B cell (primary cell): ENCODE data around the gene RBM38. TPM values are rescaled to one million over a fixed set of nuclear protein-coding genes. Genes with fewer than 3 reads are reported as not detected.

Experiments used
- ATAC-seq: fragments of 200-7000 bp; cut with Tn5 transposase; one replicate; pipeline ENCODE4 v1.10.0; 2021; ENCODE audit warnings: low read depth, mild to moderate bottlenecking, moderate number of reproducible peaks, moderate library complexity
- CTCF ChIA-PET: fragments of 350-600 bp; sonication (Branson Sonifier 250); formaldehyde crosslinking; loops from one replicate; lab custom pipeline; 2021; ENCODE audit warnings: antibody characterized with exemption, inconsistent platforms; lab: Charles Lee
- POLR2A ChIA-PET: fragments of 350-600 bp; sonication (Branson Sonifier 250); formaldehyde crosslinking; loops from one replicate; lab custom pipeline; 2021; ENCODE audit warnings: antibody characterized with exemption; lab: Charles Lee
- DNase-seq: peaks from one replicate; pipeline ENCODE4 v3.0.0; 2013
- H2AFZ ChIP-seq: 2 replicates; pipeline ENCODE4 v1.6.1; 2012; ENCODE audit warnings: mild to moderate bottlenecking, low read depth, low read length; ENCODE audit not compliant: insufficient read depth, poor library complexity, severe bottlenecking
- H3K27ac ChIP-seq, 2 donors: 1 replicate in 1 of 2; 2 replicates in 1 of 2; pipeline ENCODE4 v1.5.1; 2012 to 2013; ENCODE audit warnings: low read length in 2 of 2, mild to moderate bottlenecking in 2 of 2, moderate library complexity in 1 of 2
- H3K27me3 ChIP-seq, 4 experiments: fragments of 200-600 bp in 1 of 4; sonication (generic) in 1 of 4; replicated peaks in 1 of 4; 1 replicate in 2 of 4; 2 replicates in 2 of 4; pipeline versions ENCODE4 v1.6.1 to v1.7.0; 2013 to 2016; ENCODE audit warnings: low read length in 3 of 4, mild to moderate bottlenecking in 2 of 4, mixed read lengths in 1 of 4, moderate library complexity in 1 of 4; ENCODE audit not compliant: insufficient read depth in 4 of 4, control insufficient read depth in 3 of 4; ENCODE audit errors: control extremely low read depth in 1 of 4
- H3K36me3 ChIP-seq, 2 experiments: replicated peaks in 1 of 2; 1 replicate in 1 of 2; 2 replicates in 1 of 2; pipeline versions ENCODE4 v1.6.1 to v1.7.1; 2013; ENCODE audit warnings: low read length in 1 of 2; ENCODE audit not compliant: insufficient read depth in 2 of 2, control insufficient read depth in 1 of 2; ENCODE audit errors: control extremely low read depth in 1 of 2, extremely low read depth in 1 of 2
- H3K4me1 ChIP-seq, 2 donors: fragments of 200-600 bp in 1 of 2; sonication (generic) in 1 of 2; 1 replicate in 1 of 2; 2 replicates in 1 of 2; pipeline versions ENCODE4 v1.5.1 to v1.6.1; 2013 to 2017; ENCODE audit warnings: low read length in 2 of 2; ENCODE audit not compliant: control insufficient read depth in 2 of 2, insufficient read depth in 2 of 2
- H3K4me2 ChIP-seq: replicated peaks from 2 replicates; pipeline ENCODE3; 2012; ENCODE audit warnings: mild to moderate bottlenecking, low read depth, low read length; ENCODE audit not compliant: poor library complexity, severe bottlenecking
- H3K4me3 ChIP-seq, 5 experiments: fragments of 200-600 bp in 1 of 5; sonication (generic) in 1 of 5; 1 replicate in 3 of 5; 2 replicates in 2 of 5; pipeline versions ENCODE4 v1.5.1 to v1.7.0; 2011 to 2016; ENCODE audit warnings: low read length in 4 of 5, mild to moderate bottlenecking in 4 of 5, low read depth in 2 of 5, control low read depth in 1 of 5, moderate library complexity in 1 of 5; ENCODE audit not compliant: insufficient read depth in 1 of 5; ENCODE audit errors: control extremely low read depth in 1 of 5, extremely low read depth in 1 of 5
- H3K79me2 ChIP-seq: fragments of 200-600 bp; sonication (generic); one replicate; pipeline ENCODE4 v1.6.0; 2016; ENCODE audit warnings: low read length; ENCODE audit not compliant: control insufficient read depth, insufficient read depth
- H3K9ac ChIP-seq: fragments of 200-600 bp; sonication (generic); 2 replicates; pipeline ENCODE4 v1.6.1; 2017; ENCODE audit warnings: mild to moderate bottlenecking, low read length, moderate library complexity
- H3K9me3 ChIP-seq, 3 donors: one replicate each; pipeline versions ENCODE4 v1.6.1 to v1.7.1; 2013; ENCODE audit warnings: low read length in 2 of 3; ENCODE audit not compliant: control insufficient read depth in 2 of 3, insufficient read depth in 1 of 3; ENCODE audit errors: control extremely low read depth in 1 of 3
- H4K20me1 ChIP-seq: 2 replicates; pipeline ENCODE4 v1.6.0; 2012; ENCODE audit warnings: mild to moderate bottlenecking, low read length; ENCODE audit not compliant: insufficient read depth, control insufficient read depth, poor library complexity, severe bottlenecking
- H3K27ac Mint-ChIP-seq: one replicate; pipeline ENCODE4 v1.8.0; 2021; ENCODE audit warnings: mixed read lengths
- H3K27me3 Mint-ChIP-seq: one replicate; pipeline ENCODE4 v1.8.0; 2021; ENCODE audit warnings: mixed read lengths
- H3K4me1 Mint-ChIP-seq: one replicate; pipeline ENCODE4 v1.8.0; 2021; ENCODE audit warnings: mixed read lengths
- H3K4me3 Mint-ChIP-seq: one replicate; pipeline ENCODE4 v1.8.0; 2021; ENCODE audit warnings: mixed read lengths
- H3K9me3 Mint-ChIP-seq: one replicate; pipeline ENCODE4 v1.8.0; 2022; ENCODE audit warnings: mixed read lengths; ENCODE audit not compliant: insufficient read depth
- EZH2 ChIP-seq: IDR thresholded peaks from 2 replicates; pipeline ENCODE4 v1.6.1; 2012; ENCODE audit warnings: borderline replicate concordance, low read depth, mild to moderate bottlenecking, moderate library complexity, low read length; ENCODE audit not compliant: insufficient read depth, poor library complexity, severe bottlenecking
- WGBS: methylation state at CpG from one replicate; pipeline ENCODE4 v1.1.5; 2013; ENCODE audit warnings: missing lambda C conversion rate; ENCODE audit not compliant: insufficient coverage; 5-methylcytosine and 5-hydroxymethylcytosine counted together
- intact Hi-C: fragments of 100-400 bp; cut with micrococcal nuclease; formaldehyde crosslinking; loops from one replicate; pipeline ENCODE4 v1.10.0; 2022
- polyA plus RNA-seq: library from polyadenylated mRNA; depleted of rRNA; stranded (reverse); fragments of >200 nt; gene quantifications from 2 replicates; pipeline ENCODE4 v1.2.3, GENCODE V29; 2012
- total RNA-seq, 2 donors: library from RNA; stranded (reverse); fragments of 120-200 nt in 1 of 2; gene quantifications; 1 replicate in 1 of 2; 2 replicates in 1 of 2; pipeline versions ENCODE4 v1.2.3 to v1.2.4, GENCODE V29; 2013 to 2022
- TF ChIP-seq, protein P1 (sequence below): fragments of 200-600 bp; IDR thresholded peaks from one replicate; pipeline ENCODE4 v1.8.0; 2022; ENCODE audit warnings: antibody characterized with exemption, mild to moderate bottlenecking

RBM38 gene
- total and polyA plus RNA-seq, 2 donors (not counting 1 experiment from before 2014, with no cell fraction given) = 198 to 225 TPM

DNA sequence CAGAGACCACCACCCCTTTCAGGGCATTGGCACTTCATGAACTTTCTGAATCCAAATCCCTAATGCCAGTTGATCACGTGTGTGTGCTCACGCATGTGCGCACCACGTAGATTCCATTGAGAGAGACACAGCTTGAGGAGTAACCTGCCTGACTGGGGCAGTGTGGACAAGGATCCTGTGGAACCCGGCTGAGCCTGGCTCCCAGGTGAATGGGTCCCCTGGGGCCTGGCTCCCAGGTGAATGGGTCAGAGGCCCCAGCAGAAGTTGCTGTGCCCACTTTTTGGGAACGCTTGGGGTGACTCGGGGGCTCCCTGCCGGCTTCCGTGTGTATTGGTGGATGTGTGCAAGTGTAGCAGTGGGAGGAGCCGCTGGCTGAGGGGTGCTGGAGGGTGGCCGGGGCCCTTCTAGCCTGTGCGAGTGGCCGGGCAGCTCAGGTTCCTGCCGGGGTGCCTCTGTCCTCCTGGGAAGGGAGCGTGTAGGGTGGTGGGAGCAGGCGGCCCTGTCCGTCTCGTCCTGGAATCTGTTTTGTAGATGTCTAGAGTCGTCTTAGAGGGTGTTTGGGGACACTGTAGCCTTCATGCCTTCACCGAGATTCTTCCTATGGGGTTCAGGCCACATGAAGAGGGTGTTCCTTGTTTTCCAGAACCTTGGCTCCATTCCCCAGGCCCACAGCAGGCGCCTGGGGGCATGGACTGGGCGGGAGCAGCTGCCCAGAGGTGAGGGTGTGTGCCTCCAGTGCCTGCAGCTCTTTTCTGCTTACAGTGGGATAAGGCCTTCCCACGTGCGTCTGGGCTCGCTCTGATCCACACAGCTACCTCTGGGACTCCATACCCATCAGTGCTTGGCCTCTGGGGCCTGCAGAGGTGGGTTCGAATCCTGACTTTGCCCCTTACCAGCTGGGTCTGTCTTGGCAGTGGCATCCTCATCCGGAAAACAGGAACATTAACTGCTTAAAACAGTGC, 3.2 kb downstream of the RBM38 start:
- WGBS = 89% methylated on average over 25 of the region's 27 CpGs
- peak overlapping the region; percentile 91 for H3K9ac ChIP-seq
- ChIA-PET CTCF (interaction anchor here (1.0 to 1.8 kb wide), 2 partner anchors 13 to 101 kb away, joined by 3 to 4 read pairs; no protein-coding TSS in a partner anchor), POLR2A (interaction anchor here (0.6 kb wide), 1 partner anchor 416 kb away, joined by 4 read pairs; no protein-coding TSS in a partner anchor)
- H3K9me3 ChIP-seq = peaks cover 0 to 6% (median 0%) of the 10 kb centered on the region in 3 donors
- H3K4me3 ChIP-seq = peak overlapping the region in 1 of 5 experiments; percentile 99
- H4K20me1 ChIP-seq = peaks cover 55% of the 10 kb centered on the region
- peaks cover 77 to 89% of the 10 kb centered on the region in 2 donors for H3K4me1 ChIP-seq
- intact Hi-C loops = loop anchor here (5.0 to 10.0 kb wide), 3 partner anchors 308 to 1610 kb away; partner anchors contain the start of gene CTSZ
- no peaks in the 10 kb centered on the region for H3K27me3 ChIP-seq
- Mint-ChIP-seq H3K9me3 (no peaks in the 10 kb centered on the region), H3K4me1 (peaks cover 78% of the 10 kb centered on the region), H3K27me3 (no peaks in the 10 kb centered on the region), H3K4me3 (peak overlapping the region; percentile 98), H3K27ac (peak overlapping the region; percentile 96)
- peak overlapping the region; percentile 96 to 98 for H3K27ac ChIP-seq
- DNase-seq (no peak), ATAC-seq (no peak)
- H3K79me2 ChIP-seq = peaks cover 62% of the 10 kb centered on the region
- peaks cover 6 to 60% of the 10 kb centered on the region in 2 experiments for H3K36me3 ChIP-seq
- no peak overlapping the region for H2AFZ ChIP-seq
- TF ChIP-seq EZH2 = no peak
- TF ChIP-seq, protein P1, sequence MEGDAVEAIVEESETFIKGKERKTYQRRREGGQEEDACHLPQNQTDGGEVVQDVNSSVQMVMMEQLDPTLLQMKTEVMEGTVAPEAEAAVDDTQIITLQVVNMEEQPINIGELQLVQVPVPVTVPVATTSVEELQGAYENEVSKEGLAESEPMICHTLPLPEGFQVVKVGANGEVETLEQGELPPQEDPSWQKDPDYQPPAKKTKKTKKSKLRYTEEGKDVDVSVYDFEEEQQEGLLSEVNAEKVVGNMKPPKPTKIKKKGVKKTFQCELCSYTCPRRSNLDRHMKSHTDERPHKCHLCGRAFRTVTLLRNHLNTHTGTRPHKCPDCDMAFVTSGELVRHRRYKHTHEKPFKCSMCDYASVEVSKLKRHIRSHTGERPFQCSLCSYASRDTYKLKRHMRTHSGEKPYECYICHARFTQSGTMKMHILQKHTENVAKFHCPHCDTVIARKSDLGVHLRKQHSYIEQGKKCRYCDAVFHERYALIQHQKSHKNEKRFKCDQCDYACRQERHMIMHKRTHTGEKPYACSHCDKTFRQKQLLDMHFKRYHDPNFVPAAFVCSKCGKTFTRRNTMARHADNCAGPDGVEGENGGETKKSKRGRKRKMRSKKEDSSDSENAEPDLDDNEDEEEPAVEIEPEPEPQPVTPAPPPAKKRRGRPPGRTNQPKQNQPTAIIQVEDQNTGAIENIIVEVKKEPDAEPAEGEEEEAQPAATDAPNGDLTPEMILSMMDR = no peak
- peak overlapping the region; percentile 98 for H3K4me2 ChIP-seq
